SK-N-SH treated with all-trans-retinoic acid at 6 μM for 48 hours (cell line): ENCODE results near the gene S1PR3.

Experiments
- ATAC-seq: fragments of 200-7000 bp; cut with Tn5 transposase; 3 replicates; pipeline ENCODE4 v1.9.1; 2020; ENCODE audit warnings: mild to moderate bottlenecking, moderate library complexity
- BACH2 ChIP-seq: fragments of 250-450 bp; sonication (Bioruptor Pico); IDR thresholded peaks from 2 replicates; pipeline ENCODE4 v1.9.0; 2021; ENCODE audit warnings: mild to moderate bottlenecking, borderline replicate concordance
- CSDC2 ChIP-seq: fragments of 250-450 bp; sonication (Bioruptor Pico); IDR thresholded peaks from 2 replicates; pipeline ENCODE4 v1.5.0; 2020; ENCODE audit warnings: mild to moderate bottlenecking, moderate library complexity
- ESRRG ChIP-seq: fragments of 250-450 bp; sonication (Bioruptor Pico); IDR thresholded peaks from 2 replicates; pipeline ENCODE4 v1.6.1; 2021; ENCODE audit warnings: mild to moderate bottlenecking
- GLIS3 ChIP-seq: fragments of 250-450 bp; sonication (Bioruptor Pico); IDR thresholded peaks from 2 replicates; pipeline ENCODE4 v1.5.0; 2020; ENCODE audit warnings: mild to moderate bottlenecking, moderate library complexity
- OSR1 ChIP-seq: fragments of 250-450 bp; sonication (Bioruptor Pico); IDR thresholded peaks from 2 replicates; pipeline ENCODE4 v1.8.0; 2022; ENCODE audit warnings: moderate library complexity, mild to moderate bottlenecking, inconsistent platforms
- PATZ1 ChIP-seq: fragments of 250-450 bp; sonication (Bioruptor Pico); IDR thresholded peaks from 2 replicates; pipeline ENCODE4 v1.8.0; 2020; ENCODE audit warnings: mild to moderate bottlenecking, moderate library complexity, borderline replicate concordance
- PPARA ChIP-seq: fragments of 250-450 bp; sonication (Bioruptor Pico); IDR thresholded peaks from 2 replicates; pipeline ENCODE4 v1.5.0; 2020; ENCODE audit warnings: mild to moderate bottlenecking, borderline replicate concordance
- RARB ChIP-seq: fragments of 250-450 bp; sonication (Bioruptor Pico); IDR thresholded peaks from 2 replicates; pipeline ENCODE4 v1.8.0; 2021; ENCODE audit warnings: mild to moderate bottlenecking, moderate library complexity
- SNAI2 ChIP-seq: fragments of 250-450 bp; sonication (Bioruptor Pico); IDR thresholded peaks from 2 replicates; pipeline ENCODE4 v1.5.0; 2020; ENCODE audit warnings: mild to moderate bottlenecking, moderate library complexity
- TCF4 ChIP-seq: fragments of 250-450 bp; sonication (Bioruptor Pico); IDR thresholded peaks from 2 replicates; pipeline ENCODE4 v1.8.0; 2021; ENCODE audit warnings: mild to moderate bottlenecking, moderate library complexity, borderline replicate concordance
- TOX ChIP-seq: fragments of 250-450 bp; sonication (Bioruptor Pico); IDR thresholded peaks from 2 replicates; pipeline ENCODE4 v1.8.0; 2021; ENCODE audit warnings: mild to moderate bottlenecking, moderate library complexity, borderline replicate concordance
- TSHZ2 ChIP-seq: fragments of 250-450 bp; sonication (Bioruptor Pico); IDR thresholded peaks from 2 replicates; pipeline ENCODE4 v1.5.0; 2020; ENCODE audit warnings: mild to moderate bottlenecking, moderate library complexity
- ZC3H10 ChIP-seq: fragments of 250-450 bp; sonication (Bioruptor Pico); IDR thresholded peaks from 2 replicates; pipeline ENCODE4 v1.5.1; 2021; ENCODE audit warnings: mild to moderate bottlenecking, moderate library complexity
- ZFP30 ChIP-seq: fragments of 450-650 bp; formaldehyde crosslinking; IDR thresholded peaks from 2 replicates; pipeline ENCODE4 v1.5.0; 2022; ENCODE audit warnings: mild to moderate bottlenecking, moderate library complexity
- ZNF70 ChIP-seq: fragments of 450-650 bp; formaldehyde crosslinking; IDR thresholded peaks from 2 replicates; pipeline ENCODE4 v1.5.0; 2020; ENCODE audit warnings: mild to moderate bottlenecking, moderate library complexity
- ZNF8 ChIP-seq: fragments of 450-650 bp; formaldehyde crosslinking; IDR thresholded peaks from 2 replicates; pipeline ENCODE4 v1.5.0; 2020; ENCODE audit warnings: mild to moderate bottlenecking, moderate library complexity
- TF ChIP-seq, protein P1 (sequence below): fragments of 250-450 bp; sonication (Bioruptor Pico); IDR thresholded peaks from 2 replicates; pipeline ENCODE4 v1.5.1; 2021; ENCODE audit warnings: mild to moderate bottlenecking, moderate library complexity
- TF ChIP-seq, protein P2 (sequence below): fragments of 250-450 bp; sonication (Bioruptor Pico); IDR thresholded peaks from 2 replicates; pipeline ENCODE4 v1.8.0; 2021; ENCODE audit warnings: low read depth, mild to moderate bottlenecking, moderate library complexity, borderline replicate concordance
- TF ChIP-seq, protein P3 (sequence below): fragments of 250-450 bp; sonication (Bioruptor Pico); IDR thresholded peaks from 2 replicates; pipeline ENCODE4 v1.5.1; 2020; ENCODE audit warnings: low read depth, mild to moderate bottlenecking, moderate library complexity

The S1PR3 gene

GRCh38 chr9:88990729-88991065 lies 571 bp upstream of the S1PR3 start:
- TF ChIP-seq RARB (CRISPR knock-in tag) = no peak
- TF ChIP-seq ZNF8 (CRISPR knock-in tag) = no peak
- TF ChIP-seq, protein P1, sequence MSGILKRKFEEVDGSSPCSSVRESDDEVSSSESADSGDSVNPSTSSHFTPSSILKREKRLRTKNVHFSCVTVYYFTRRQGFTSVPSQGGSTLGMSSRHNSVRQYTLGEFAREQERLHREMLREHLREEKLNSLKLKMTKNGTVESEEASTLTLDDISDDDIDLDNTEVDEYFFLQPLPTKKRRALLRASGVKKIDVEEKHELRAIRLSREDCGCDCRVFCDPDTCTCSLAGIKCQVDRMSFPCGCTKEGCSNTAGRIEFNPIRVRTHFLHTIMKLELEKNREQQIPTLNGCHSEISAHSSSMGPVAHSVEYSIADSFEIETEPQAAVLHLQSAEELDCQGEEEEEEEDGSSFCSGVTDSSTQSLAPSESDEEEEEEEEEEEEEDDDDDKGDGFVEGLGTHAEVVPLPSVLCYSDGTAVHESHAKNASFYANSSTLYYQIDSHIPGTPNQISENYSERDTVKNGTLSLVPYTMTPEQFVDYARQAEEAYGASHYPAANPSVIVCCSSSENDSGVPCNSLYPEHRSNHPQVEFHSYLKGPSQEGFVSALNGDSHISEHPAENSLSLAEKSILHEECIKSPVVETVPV = no peak
- no peak for TF ChIP-seq TOX (CRISPR knock-in tag)
- TF ChIP-seq ESRRG (CRISPR knock-in tag) = no peak
- no peak for TF ChIP-seq TSHZ2 (CRISPR knock-in tag)
- TF ChIP-seq, protein P2, sequence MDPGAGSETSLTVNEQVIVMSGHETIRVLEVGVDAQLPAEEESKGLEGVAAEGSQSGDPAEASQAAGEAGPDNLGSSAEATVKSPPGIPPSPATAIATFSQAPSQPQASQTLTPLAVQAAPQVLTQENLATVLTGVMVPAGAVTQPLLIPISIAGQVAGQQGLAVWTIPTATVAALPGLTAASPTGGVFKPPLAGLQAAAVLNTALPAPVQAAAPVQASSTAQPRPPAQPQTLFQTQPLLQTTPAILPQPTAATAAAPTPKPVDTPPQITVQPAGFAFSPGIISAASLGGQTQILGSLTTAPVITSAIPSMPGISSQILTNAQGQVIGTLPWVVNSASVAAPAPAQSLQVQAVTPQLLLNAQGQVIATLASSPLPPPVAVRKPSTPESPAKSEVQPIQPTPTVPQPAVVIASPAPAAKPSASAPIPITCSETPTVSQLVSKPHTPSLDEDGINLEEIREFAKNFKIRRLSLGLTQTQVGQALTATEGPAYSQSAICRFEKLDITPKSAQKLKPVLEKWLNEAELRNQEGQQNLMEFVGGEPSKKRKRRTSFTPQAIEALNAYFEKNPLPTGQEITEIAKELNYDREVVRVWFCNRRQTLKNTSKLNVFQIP (CRISPR knock-in tag) = no peak
- TF ChIP-seq GLIS3 (CRISPR knock-in tag) = no peak
- no peak for TF ChIP-seq TCF4
- no peak for TF ChIP-seq PPARA (CRISPR knock-in tag)
- TF ChIP-seq OSR1 = no peak
- peak; percentile 15 for ATAC-seq

GRCh38 chr9:88992556-88992955 lies 1.3 kb downstream of the S1PR3 start:
- ATAC-seq = no peak
- TF ChIP-seq SNAI2 (CRISPR knock-in tag) (no peak), ZC3H10 (CRISPR knock-in tag) (no peak), ESRRG (CRISPR knock-in tag) (no peak), CSDC2 (no peak), ZFP30 (CRISPR knock-in tag) (no peak), TOX (CRISPR knock-in tag) (no peak), TCF4 (no peak)
- TF ChIP-seq, protein P3, sequence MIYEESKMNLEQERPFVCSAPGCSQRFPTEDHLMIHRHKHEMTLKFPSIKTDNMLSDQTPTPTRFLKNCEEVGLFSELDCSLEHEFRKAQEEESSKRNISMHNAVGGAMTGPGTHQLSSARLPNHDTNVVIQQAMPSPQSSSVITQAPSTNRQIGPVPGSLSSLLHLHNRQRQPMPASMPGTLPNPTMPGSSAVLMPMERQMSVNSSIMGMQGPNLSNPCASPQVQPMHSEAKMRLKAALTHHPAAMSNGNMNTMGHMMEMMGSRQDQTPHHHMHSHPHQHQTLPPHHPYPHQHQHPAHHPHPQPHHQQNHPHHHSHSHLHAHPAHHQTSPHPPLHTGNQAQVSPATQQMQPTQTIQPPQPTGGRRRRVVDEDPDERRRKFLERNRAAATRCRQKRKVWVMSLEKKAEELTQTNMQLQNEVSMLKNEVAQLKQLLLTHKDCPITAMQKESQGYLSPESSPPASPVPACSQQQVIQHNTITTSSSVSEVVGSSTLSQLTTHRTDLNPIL (CRISPR knock-in tag) = no peak

DNA sequence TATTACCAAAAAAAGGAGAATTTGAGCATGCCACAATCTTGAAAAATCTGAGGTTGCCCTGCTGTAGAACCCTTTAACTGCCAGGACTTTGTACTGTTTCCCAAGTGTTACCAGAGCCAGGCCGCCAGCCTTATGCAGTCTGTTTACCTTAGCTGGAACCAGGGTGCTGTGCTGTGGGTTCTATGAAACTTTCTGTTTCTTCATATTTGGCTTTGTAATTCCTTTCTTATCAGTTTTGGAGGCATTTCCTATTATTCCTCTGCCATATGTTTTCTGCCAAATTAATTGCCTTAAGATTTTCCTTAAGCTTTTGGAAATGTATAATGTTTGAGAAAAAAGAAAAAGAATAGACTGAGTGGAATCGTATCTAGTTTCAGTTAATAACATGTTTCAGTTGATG lies 2.1 kb downstream of the S1PR3 start:
- no peak for ATAC-seq
- TF ChIP-seq ZNF70 (CRISPR knock-in tag) = no peak
- no peak for TF ChIP-seq ESRRG (CRISPR knock-in tag)

DNA sequence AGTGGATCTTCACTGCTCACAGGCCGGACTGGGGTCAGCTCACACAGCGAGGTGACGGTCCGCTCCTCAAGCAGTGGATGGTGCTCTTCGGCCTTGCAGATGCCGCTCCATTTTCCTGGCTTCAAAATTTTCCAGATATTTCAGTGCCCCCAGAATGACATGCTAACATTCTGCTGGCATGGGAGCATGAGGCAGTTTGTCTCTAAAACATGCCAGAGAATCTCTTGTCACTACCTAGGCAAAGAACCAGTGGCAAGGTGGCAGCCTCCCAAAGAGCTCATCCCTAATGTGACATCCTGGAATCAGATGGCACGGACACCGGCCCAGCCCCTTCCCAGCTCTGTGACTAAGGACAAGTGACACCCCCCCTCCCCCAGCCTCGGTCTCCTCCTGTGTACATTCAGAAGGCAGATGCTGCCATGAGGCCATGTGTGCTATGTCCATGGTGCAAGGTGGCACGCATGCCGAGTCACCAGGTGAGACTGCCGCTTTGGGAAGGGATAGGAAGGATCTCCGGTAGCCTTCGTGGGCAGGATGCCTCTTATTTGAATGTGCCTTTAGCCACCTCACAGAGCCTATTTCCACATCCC lies 2.7 kb downstream of the S1PR3 start:
- TF ChIP-seq ESRRG (CRISPR knock-in tag) (no peak), PATZ1 (CRISPR knock-in tag) (no peak), BACH2 (CRISPR knock-in tag) (no peak), SNAI2 (CRISPR knock-in tag) (no peak), TCF4 (no peak), PPARA (CRISPR knock-in tag) (no peak), ZC3H10 (CRISPR knock-in tag) (no peak), RARB (CRISPR knock-in tag) (no peak), ZNF70 (CRISPR knock-in tag) (no peak), TOX (CRISPR knock-in tag) (no peak)
- TF ChIP-seq, protein P2 (CRISPR knock-in tag) = no peak
- ATAC-seq = no peak
